NB4 (cell line): Measurements from ENCODE around the gene FYCO1.
A peak's percentile ranks its signal among the peaks of the same experiment; 100 is the strongest.

Experiments
- DNase-seq: peaks from one replicate; pipeline ENCODE4 v3.0.0; 2010; ENCODE audit warnings: low read depth
- H3K4me3 ChIP-seq: one replicate; pipeline ENCODE4 v1.5.1; 2011; ENCODE audit warnings: mild to moderate bottlenecking, low read depth, low read length, moderate library complexity
- CTCF ChIP-seq: IDR thresholded peaks from one replicate; pipeline ENCODE4 v1.5.1; 2012; ENCODE audit warnings: low read depth, low read length
- MAX ChIP-seq: IDR thresholded peaks from 2 replicates; pipeline ENCODE4 v1.6.1; 2011; ENCODE audit warnings: low read depth, low read length
- MYC ChIP-seq: IDR thresholded peaks from 2 replicates; pipeline ENCODE4 v1.6.1; 2011; ENCODE audit warnings: low read depth, low read length
- POLR2A ChIP-seq: IDR thresholded peaks from 2 replicates; pipeline ENCODE4 v1.6.1; 2011; ENCODE audit warnings: mild to moderate bottlenecking; ENCODE audit not compliant: insufficient read length; ENCODE audit errors: extremely low read depth

Gene FYCO1

GRCh38 chr3:46022909-46023785, 27.5 kb upstream of the FYCO1 start:
- no peak overlapping the region for H3K4me3 ChIP-seq
- TF ChIP-seq MAX: no peak
- TF ChIP-seq MYC: no peak
- TF ChIP-seq POLR2A: no peak
- no peak for TF ChIP-seq CTCF
- DNase-seq: no peak

GRCh38 chr3:46021516-46021915, 25.9 kb upstream of the FYCO1 start:
- TF ChIP-seq POLR2A: no peak
- TF ChIP-seq CTCF: no peak
- no peak for TF ChIP-seq MAX
- no peak for TF ChIP-seq MYC
- H3K4me3 ChIP-seq: no peak overlapping the region
- DNase-seq: no peak

- no peak for TF ChIP-seq MYC
- TF ChIP-seq POLR2A: no peak
- TF ChIP-seq MAX: no peak
- no peak for TF ChIP-seq CTCF
- no peak for DNase-seq
- no peak overlapping the region for H3K4me3 ChIP-seq
Observed at GRCh38 chr3:46020766-46021510, 25.3 kb upstream of the FYCO1 start.

GRCh38 chr3:46019707-46020106, 24.1 kb upstream of the FYCO1 start:
- DNase-seq: no peak
- TF ChIP-seq MAX (no peak), POLR2A (no peak), MYC (no peak), CTCF (no peak)
- no peak overlapping the region for H3K4me3 ChIP-seq

- peak; percentile 75 for DNase-seq
- TF ChIP-seq POLR2A (no peak), CTCF (no peak), MAX (peak; percentile 60), MYC (peak; percentile 41; the same call in 1 of the 2 replicates)
- no peak overlapping the region for H3K4me3 ChIP-seq
Observed at GRCh38 chr3:46017720-46018119, 22.1 kb upstream of the FYCO1 start.
